CD8-positive, alpha-beta memory T cell (primary cell): ENCODE measurements around the gene NRF1. TPM values are rescaled to one million over a fixed set of nuclear protein-coding genes. Genes with fewer than 3 reads are reported as not detected.

Source experiments
- CTCF ChIA-PET: fragments of 350-600 bp; sonication (Branson Sonifier 250); formaldehyde crosslinking; loops from one replicate; lab custom pipeline; 2021; ENCODE audit warnings: antibody characterized with exemption; lab: Charles Lee
- POLR2A ChIA-PET: fragments of 350-600 bp; sonication (Branson Sonifier 250); formaldehyde crosslinking; loops from one replicate; lab custom pipeline; 2021; ENCODE audit warnings: antibody characterized with exemption; lab: Charles Lee
- DNase-seq, 5 donors: peaks; one replicate each; pipeline versions ENCODE4 v3.0.0 to v3.0.0-alpha.2; 2020 to 2022; ENCODE audit warnings: mixed read lengths in 1 of 5
- H3K27ac ChIP-seq: one replicate; pipeline ENCODE4 v1.7.0; 2013; ENCODE audit warnings: low read depth, mild to moderate bottlenecking, low read length, moderate library complexity
- H3K27me3 ChIP-seq: 2 replicates; pipeline ENCODE4 v1.7.0; 2013; ENCODE audit warnings: low read length, mild to moderate bottlenecking; ENCODE audit not compliant: insufficient read depth, poor library complexity, severe bottlenecking
- H3K36me3 ChIP-seq: 2 replicates; pipeline ENCODE4 v1.7.0; 2013; ENCODE audit warnings: mild to moderate bottlenecking, low read length, moderate library complexity; ENCODE audit not compliant: insufficient read depth
- H3K4me1 ChIP-seq: 2 replicates; pipeline ENCODE4 v1.7.0; 2013; ENCODE audit warnings: mild to moderate bottlenecking, low read length, moderate library complexity; ENCODE audit not compliant: insufficient read depth
- H3K4me3 ChIP-seq: 2 replicates; pipeline ENCODE4 v1.7.0; 2013; ENCODE audit warnings: mild to moderate bottlenecking, low read length
- H3K9me3 ChIP-seq: 2 replicates; pipeline ENCODE4 v1.7.0; 2013; ENCODE audit warnings: mild to moderate bottlenecking, low read length
- H3K27ac Mint-ChIP-seq, 8 donors: one replicate each; pipeline ENCODE4 v1.8.0; 2020 to 2021; ENCODE audit warnings: mixed read lengths in 8 of 8, mild to moderate bottlenecking in 6 of 8, inconsistent platforms in 3 of 8, moderate library complexity in 3 of 8
- H3K27me3 Mint-ChIP-seq, 2 donors: one replicate each; pipeline ENCODE4 v1.8.0; 2020 to 2021; ENCODE audit warnings: mixed read lengths in 2 of 2, mild to moderate bottlenecking in 1 of 2, moderate library complexity in 1 of 2
- H3K36me3 Mint-ChIP-seq, 3 donors: one replicate each; pipeline ENCODE4 v1.8.0; 2020 to 2021; ENCODE audit warnings: mixed read lengths in 3 of 3, inconsistent platforms in 1 of 3, mild to moderate bottlenecking in 1 of 3
- H3K4me1 Mint-ChIP-seq, 3 donors: one replicate each; pipeline ENCODE4 v1.8.0; 2020 to 2021; ENCODE audit warnings: mixed read lengths in 3 of 3, inconsistent platforms in 1 of 3, mild to moderate bottlenecking in 1 of 3
- H3K4me3 Mint-ChIP-seq, 7 donors: one replicate each; pipeline ENCODE4 v1.8.0; 2020 to 2021; ENCODE audit warnings: mixed read lengths in 7 of 7, mild to moderate bottlenecking in 6 of 7, moderate library complexity in 4 of 7, inconsistent platforms in 2 of 7
- H3K9me3 Mint-ChIP-seq, 5 donors: one replicate each; pipeline ENCODE4 v1.8.0; 2020 to 2022; ENCODE audit warnings: mixed read lengths in 5 of 5, mild to moderate bottlenecking in 3 of 5, moderate library complexity in 2 of 5, inconsistent platforms in 1 of 5
- polyA plus RNA-seq: library from polyadenylated mRNA; unstranded; fragments of 300-500 nt; fragmentation: Illumina TruSeq; gene quantifications from one replicate; pipeline ENCODE4 v1.2.3, GENCODE V29; 2021
- total RNA-seq, 2 experiments: library from RNA; stranded (reverse); gene quantifications; one replicate each; pipeline ENCODE4 v1.2.3, GENCODE V29; 2021

The NRF1 gene
- total and polyA plus RNA-seq, 3 experiments from 2014 or later: 22.6 to 23.7 (median 23.3) TPM

DNA sequence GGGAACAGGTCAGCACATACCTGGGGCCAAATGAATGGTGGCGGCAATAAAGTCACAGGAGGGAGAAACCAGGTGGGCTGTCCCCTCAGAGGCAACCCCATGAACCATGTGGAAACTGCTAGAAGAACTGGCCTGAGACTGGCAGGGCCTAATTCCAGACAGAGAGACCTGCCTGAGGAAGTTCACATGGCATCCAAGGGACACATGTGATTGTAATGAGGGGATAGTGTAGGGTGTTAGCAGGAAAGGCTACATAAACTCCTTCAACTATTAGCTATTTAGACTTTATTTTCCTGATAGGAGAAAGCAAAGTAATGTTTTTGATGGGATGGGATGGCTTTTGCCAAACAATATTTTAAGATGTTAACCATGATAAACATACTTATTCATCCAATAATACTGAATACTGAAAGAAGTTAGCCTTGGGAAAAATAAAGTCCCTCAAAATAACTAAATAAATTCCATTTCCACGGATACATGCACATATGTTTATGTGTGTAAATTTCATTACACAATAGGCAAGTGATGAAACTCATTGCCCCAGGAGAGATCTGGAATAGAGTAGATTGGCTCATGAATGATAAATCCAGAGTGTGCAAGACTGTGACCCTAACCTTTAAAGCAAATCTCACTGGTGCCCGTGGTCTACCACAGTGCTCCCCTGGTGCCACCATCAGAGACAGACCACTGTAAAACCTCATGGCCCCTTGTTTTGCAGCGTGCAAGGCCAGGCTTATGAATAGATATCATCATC, 137.0 kb downstream of the NRF1 start:
- no peak for DNase-seq
- peaks cover 0 to 8% (median 0%) of the 10 kb centered on the region in 3 donors for H3K4me1 Mint-ChIP-seq
- CTCF ChIA-PET: no interaction called here
- no peak overlapping the region for H3K27ac ChIP-seq
- peaks cover 8% of the 10 kb centered on the region for H3K36me3 ChIP-seq
- H3K27ac Mint-ChIP-seq: peak overlapping the region in 3 of 8 donors; percentile 30 to 78 (median 52)
- H3K27me3 Mint-ChIP-seq: no peaks in the 10 kb centered on the region
- H3K4me3 ChIP-seq: no peak overlapping the region
- POLR2A ChIA-PET: no interaction called here
- no peak overlapping the region for H3K4me3 Mint-ChIP-seq
- H3K9me3 Mint-ChIP-seq: no peaks in the 10 kb centered on the region
- no peaks in the 10 kb centered on the region for H3K4me1 ChIP-seq
- no peaks in the 10 kb centered on the region for H3K27me3 ChIP-seq
- no peaks in the 10 kb centered on the region for H3K9me3 ChIP-seq
- peaks cover 0 to 75% (median 39%) of the 10 kb centered on the region in 3 donors for H3K36me3 Mint-ChIP-seq

GRCh38 chr7:129750091-129750490, 138.6 kb downstream of the NRF1 start:
- POLR2A ChIA-PET: no interaction called here
- no peak overlapping the region for H3K4me3 Mint-ChIP-seq
- Histone ChIP-seq H3K27ac (no peak overlapping the region), H3K4me3 (no peak overlapping the region), H3K36me3 (peaks cover 8% of the 10 kb centered on the region), H3K9me3 (no peaks in the 10 kb centered on the region), H3K4me1 (no peaks in the 10 kb centered on the region), H3K27me3 (no peaks in the 10 kb centered on the region)
- no peaks in the 10 kb centered on the region for H3K27me3 Mint-ChIP-seq
- H3K27ac Mint-ChIP-seq: peak overlapping the region in 1 of 8 donors; percentile 84
- peaks cover 0 to 71% (median 40%) of the 10 kb centered on the region in 3 donors for H3K36me3 Mint-ChIP-seq
- H3K9me3 Mint-ChIP-seq: no peaks in the 10 kb centered on the region
- CTCF ChIA-PET: interaction anchor here (1.2 kb wide), 1 partner anchor 9 kb away, joined by 4 read pairs; no protein-coding TSS in a partner anchor
- no peak for DNase-seq
- H3K4me1 Mint-ChIP-seq: peaks cover 0 to 8% (median 0%) of the 10 kb centered on the region in 3 donors

DNA sequence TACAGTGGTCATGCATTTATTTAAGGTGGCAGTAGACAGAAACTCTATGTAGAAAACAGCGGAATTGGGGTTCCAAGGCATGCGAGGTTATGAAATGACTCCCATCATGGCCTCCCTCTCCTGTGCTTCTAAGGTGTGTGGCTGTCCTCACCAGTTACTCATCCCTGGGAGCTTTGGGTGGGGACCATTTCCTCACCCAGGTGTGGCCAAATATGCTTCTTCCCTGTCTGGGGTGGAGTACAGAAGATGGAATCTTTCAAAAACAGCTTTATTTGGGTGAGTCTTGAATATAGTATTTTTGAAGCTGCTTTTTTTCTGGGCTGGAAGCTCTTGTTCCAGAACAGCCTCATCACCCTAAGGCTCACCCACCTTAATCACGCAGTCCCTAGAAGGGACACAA, 139.0 kb downstream of the NRF1 start:
- Histone ChIP-seq H3K4me1 (no peaks in the 10 kb centered on the region), H3K9me3 (no peaks in the 10 kb centered on the region), H3K27me3 (no peaks in the 10 kb centered on the region), H3K4me3 (no peak overlapping the region), H3K27ac (no peak overlapping the region), H3K36me3 (peaks cover 8% of the 10 kb centered on the region)
- H3K36me3 Mint-ChIP-seq: peaks cover 0 to 74% (median 39%) of the 10 kb centered on the region in 3 donors
- ChIA-PET POLR2A (no interaction called here), CTCF (no interaction called here)
- H3K4me1 Mint-ChIP-seq: peaks cover 0 to 8% (median 0%) of the 10 kb centered on the region in 3 donors
- H3K9me3 Mint-ChIP-seq: no peaks in the 10 kb centered on the region
- no peak for DNase-seq
- peak overlapping the region in 1 of 8 donors; percentile 29 for H3K27ac Mint-ChIP-seq
- H3K27me3 Mint-ChIP-seq: no peaks in the 10 kb centered on the region
- H3K4me3 Mint-ChIP-seq: no peak overlapping the region

GRCh38 chr7:129751916-129752315, 140.4 kb downstream of the NRF1 start:
- Histone ChIP-seq H3K4me1 (no peaks in the 10 kb centered on the region), H3K9me3 (no peaks in the 10 kb centered on the region), H3K36me3 (peaks cover 8% of the 10 kb centered on the region), H3K27ac (no peak overlapping the region), H3K4me3 (no peak overlapping the region), H3K27me3 (no peaks in the 10 kb centered on the region)
- H3K36me3 Mint-ChIP-seq: peaks cover 5 to 76% (median 30%) of the 10 kb centered on the region in 3 donors
- H3K27ac Mint-ChIP-seq: peak overlapping the region in 4 of 8 donors; percentile 34 to 72 (median 67)
- DNase-seq: no peak
- H3K9me3 Mint-ChIP-seq: no peaks in the 10 kb centered on the region
- no peak overlapping the region for H3K4me3 Mint-ChIP-seq
- H3K27me3 Mint-ChIP-seq: no peaks in the 10 kb centered on the region
- CTCF ChIA-PET: no interaction called here
- H3K4me1 Mint-ChIP-seq: peaks cover 0 to 4% (median 0%) of the 10 kb centered on the region in 3 donors
- POLR2A ChIA-PET: no interaction called here

DNA sequence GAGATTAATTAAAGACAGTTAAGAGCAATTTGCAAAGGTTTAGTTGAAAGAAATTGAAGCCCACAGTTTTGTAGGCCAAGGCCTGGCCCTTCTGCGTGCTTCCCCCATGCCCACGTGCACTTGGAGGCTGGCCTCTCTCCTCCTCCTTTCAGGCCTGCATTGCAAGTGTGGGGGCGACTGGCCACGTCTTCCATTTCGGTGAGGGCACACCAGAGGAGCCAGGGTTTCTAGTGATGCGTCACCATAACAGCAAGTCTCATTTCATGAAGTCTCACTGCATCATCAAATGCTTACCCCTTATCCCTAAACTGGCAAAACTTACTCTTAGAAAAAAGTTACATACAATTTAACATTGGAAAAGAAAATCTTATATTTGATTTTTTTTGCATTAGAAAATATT, 141.2 kb downstream of the NRF1 start:
- no peaks in the 10 kb centered on the region for H3K27me3 ChIP-seq
- no peaks in the 10 kb centered on the region for H3K9me3 ChIP-seq
- DNase-seq: no peak
- peak overlapping the region in 1 of 8 donors; percentile 50 for H3K27ac Mint-ChIP-seq
- no peaks in the 10 kb centered on the region for H3K9me3 Mint-ChIP-seq
- CTCF ChIA-PET: no interaction called here
- H3K36me3 Mint-ChIP-seq: peaks cover 5 to 73% (median 30%) of the 10 kb centered on the region in 3 donors
- H3K4me3 ChIP-seq: no peak overlapping the region
- H3K4me3 Mint-ChIP-seq: no peak overlapping the region
- peaks cover 4% of the 10 kb centered on the region for H3K36me3 ChIP-seq
- no peaks in the 10 kb centered on the region for H3K4me1 Mint-ChIP-seq
- H3K27me3 Mint-ChIP-seq: no peaks in the 10 kb centered on the region
- POLR2A ChIA-PET: no interaction called here
- no peaks in the 10 kb centered on the region for H3K4me1 ChIP-seq
- no peak overlapping the region for H3K27ac ChIP-seq

DNA sequence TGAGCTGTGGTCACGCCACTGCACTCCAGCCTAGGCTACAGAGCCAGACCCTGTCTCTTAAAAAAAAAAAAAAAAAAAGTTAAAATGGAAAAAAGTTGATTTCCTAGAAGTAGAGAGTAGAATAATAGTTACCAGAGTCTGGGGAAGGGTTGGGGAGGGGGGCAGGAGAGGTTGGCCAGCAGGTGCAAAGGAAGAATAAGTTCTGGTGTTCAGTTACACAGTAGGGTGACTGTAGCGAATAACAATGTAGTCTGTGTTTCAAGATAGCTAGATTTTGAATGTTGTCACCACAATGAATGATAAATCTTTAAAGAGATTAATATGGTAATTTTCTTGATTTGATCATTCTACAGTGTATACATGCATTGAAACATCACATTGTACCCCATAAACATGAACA, 142.9 kb downstream of the NRF1 start:
- Histone ChIP-seq H3K36me3 (no peaks in the 10 kb centered on the region), H3K27me3 (no peaks in the 10 kb centered on the region), H3K4me3 (no peak overlapping the region), H3K9me3 (no peaks in the 10 kb centered on the region), H3K27ac (no peak overlapping the region), H3K4me1 (no peaks in the 10 kb centered on the region)
- ChIA-PET CTCF (interaction anchor here (0.8 to 1.0 kb wide), 2 partner anchors 71 to 171 kb away, joined by 3 to 4 read pairs; no protein-coding TSS in a partner anchor), POLR2A (no interaction called here)
- Mint-ChIP-seq H3K4me1 (no peaks in the 10 kb centered on the region), H3K27me3 (no peaks in the 10 kb centered on the region), H3K27ac (no peak overlapping the region), H3K36me3 (peaks cover 5 to 63% (median 27%) of the 10 kb centered on the region in 3 donors), H3K4me3 (no peak overlapping the region), H3K9me3 (no peaks in the 10 kb centered on the region)
- no peak for DNase-seq

DNA sequence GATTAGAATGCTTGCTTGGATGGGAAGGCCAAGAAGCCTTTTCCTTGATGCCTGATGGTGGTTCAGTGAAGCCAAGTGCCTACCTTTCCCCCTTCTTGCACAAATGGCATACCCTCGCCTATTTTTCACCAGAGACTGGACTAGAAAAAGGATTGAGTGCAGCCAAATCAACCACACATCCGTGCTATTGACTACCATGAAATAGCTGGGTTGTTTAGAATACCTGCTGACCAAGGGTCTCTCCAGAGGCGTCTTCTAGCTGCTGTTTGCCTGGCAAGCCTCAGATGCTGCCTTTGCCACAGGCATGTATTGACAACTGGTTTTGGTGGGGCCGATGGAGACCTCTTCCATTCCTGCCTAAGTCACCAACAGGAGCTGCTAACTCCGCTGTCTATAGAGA, 146.5 kb downstream of the NRF1 start:
- H3K9me3 Mint-ChIP-seq: no peaks in the 10 kb centered on the region
- no peak overlapping the region for H3K4me3 Mint-ChIP-seq
- Histone ChIP-seq H3K9me3 (no peaks in the 10 kb centered on the region), H3K27ac (no peak overlapping the region), H3K4me1 (no peaks in the 10 kb centered on the region), H3K27me3 (no peaks in the 10 kb centered on the region), H3K4me3 (no peak overlapping the region), H3K36me3 (no peaks in the 10 kb centered on the region)
- H3K4me1 Mint-ChIP-seq: no peaks in the 10 kb centered on the region
- ChIA-PET CTCF (interaction anchor here (1.5 kb wide), 1 partner anchor 8 kb away, joined by 4 read pairs; no protein-coding TSS in a partner anchor), POLR2A (no interaction called here)
- H3K27ac Mint-ChIP-seq: no peak overlapping the region
- H3K36me3 Mint-ChIP-seq: peaks cover 5 to 38% (median 11%) of the 10 kb centered on the region in 3 donors
- no peaks in the 10 kb centered on the region for H3K27me3 Mint-ChIP-seq
- no peak for DNase-seq

DNA sequence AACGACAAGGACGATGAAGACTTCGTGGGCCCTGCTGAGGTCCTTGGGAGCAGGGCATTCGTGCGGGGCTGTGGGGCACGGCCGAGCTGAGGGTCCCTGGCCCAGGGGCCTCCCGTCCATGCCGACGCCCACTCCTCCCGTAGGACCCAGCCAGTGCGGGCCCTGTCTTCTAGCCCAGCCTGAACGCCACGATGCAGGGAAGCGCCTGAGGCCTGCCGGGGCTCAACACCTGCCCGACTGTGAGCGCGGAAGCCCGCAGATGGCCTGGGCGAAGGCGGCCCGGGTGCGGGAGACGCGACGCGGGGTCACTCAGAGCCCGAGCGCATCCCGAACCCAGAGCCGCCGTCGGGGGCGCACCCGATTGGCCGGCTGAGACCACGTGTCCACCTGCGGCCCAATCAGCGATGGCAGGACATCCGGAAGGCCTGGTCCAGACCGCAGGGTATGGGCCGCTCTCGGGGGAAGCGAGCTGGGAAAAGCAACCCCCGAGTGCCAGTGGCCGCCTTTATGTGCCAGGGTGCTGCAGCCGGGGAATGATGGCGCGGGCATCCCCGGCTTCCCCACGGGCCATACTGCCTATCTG, 151.0 kb downstream of the NRF1 start:
- Histone ChIP-seq H3K27me3 (no peaks in the 10 kb centered on the region), H3K4me3 (no peak overlapping the region), H3K27ac (no peak overlapping the region), H3K4me1 (no peaks in the 10 kb centered on the region), H3K9me3 (no peaks in the 10 kb centered on the region), H3K36me3 (no peaks in the 10 kb centered on the region)
- ChIA-PET POLR2A (no interaction called here), CTCF (no interaction called here)
- no peak for DNase-seq
- H3K27ac Mint-ChIP-seq: no peak overlapping the region
- no peaks in the 10 kb centered on the region for H3K9me3 Mint-ChIP-seq
- no peaks in the 10 kb centered on the region for H3K27me3 Mint-ChIP-seq
- H3K4me3 Mint-ChIP-seq: no peak overlapping the region
- H3K36me3 Mint-ChIP-seq: peaks cover 0 to 4% (median 3%) of the 10 kb centered on the region in 3 donors
- H3K4me1 Mint-ChIP-seq: peaks cover 0 to 9% (median 5%) of the 10 kb centered on the region in 3 donors
